ENCODE measurements around the gene SPECC1.

The SPECC1 gene

GRCh38 chr17:20123209-20123608, 114.0 kb downstream of the SPECC1 start:
- DNase-seq (ENCODE audit: low read depth): no peak
- H3K4me3 ChIP-seq (ENCODE audit: low read length): no peak overlapping the region
- no peak for TF ChIP-seq CTCF (conservative IDR thresholded peaks at IDR 0.05; ENCODE audit: low read length)

- no peak for DNase-seq (ENCODE audit: low read depth)
- H3K4me3 ChIP-seq (ENCODE audit: low read length): no peak overlapping the region
- no peak for TF ChIP-seq CTCF (conservative IDR thresholded peaks at IDR 0.05; ENCODE audit: low read length)
These were observed 116.6 kb downstream of the SPECC1 start for GRCh38 chr17:20125724-20126123.

GRCh38 chr17:20127360-20128035, 118.3 kb downstream of the SPECC1 start:
- H3K4me3 ChIP-seq (ENCODE audit: low read length): no peak overlapping the region
- no peak for DNase-seq (ENCODE audit: low read depth)
- TF ChIP-seq CTCF (conservative IDR thresholded peaks at IDR 0.05; ENCODE audit: low read length): no peak

GRCh38 chr17:20128036-20128667, 119.0 kb downstream of the SPECC1 start:
- no peak overlapping the region for H3K4me3 ChIP-seq (ENCODE audit: low read length)

GRCh38 chr17:20133517-20133916, 124.4 kb downstream of the SPECC1 start:
- no peak for DNase-seq (ENCODE audit: low read depth)
- no peak for TF ChIP-seq CTCF (conservative IDR thresholded peaks at IDR 0.05; ENCODE audit: low read length)
- no peak overlapping the region for H3K4me3 ChIP-seq (ENCODE audit: low read length)

More at GRCh38 chr17:20128036-20128667, 119.0 kb downstream of the SPECC1 start:
- no peak; the same call in 1 of the 2 replicates for TF ChIP-seq CTCF (conservative IDR thresholded peaks at IDR 0.05; ENCODE audit: low read length)
- DNase-seq (ENCODE audit: low read depth): peak; percentile 38

- no peak for DNase-seq (ENCODE audit: low read depth)
- TF ChIP-seq CTCF (conservative IDR thresholded peaks at IDR 0.05; ENCODE audit: low read length): no peak
- H3K4me3 ChIP-seq (ENCODE audit: low read length): no peak overlapping the region
These were observed 132.2 kb downstream of the SPECC1 start for GRCh38 chr17:20141198-20141972.

Data from AG10803 (cell line).